Skin of body (tissue), 2 donors: Measurements from ENCODE around the gene SP2. TPM values are rescaled to one million over a fixed set of nuclear protein-coding genes. Genes with fewer than 3 reads are reported as not detected.

Experiments used
- DNase-seq: peaks from one replicate; lab custom pipeline; 2025; lab: John Stamatoyannopoulos, UW
- total RNA-seq: library from RNA; depleted of rRNA; stranded (reverse); fragments of >200 nt; gene quantifications from one replicate; pipeline ENCODE4 v1.2.3, GENCODE V29; 2014

The SP2 gene
- total RNA-seq = 2.1 TPM

GRCh38 chr17:47895856-47896671 is at the start of gene SP2:
Gene SP2 (plus strand): TSS chr17:47896236. CDS start chr17:47896287, 51 bp downstream.
- peak; percentile 100 for DNase-seq

DNA sequence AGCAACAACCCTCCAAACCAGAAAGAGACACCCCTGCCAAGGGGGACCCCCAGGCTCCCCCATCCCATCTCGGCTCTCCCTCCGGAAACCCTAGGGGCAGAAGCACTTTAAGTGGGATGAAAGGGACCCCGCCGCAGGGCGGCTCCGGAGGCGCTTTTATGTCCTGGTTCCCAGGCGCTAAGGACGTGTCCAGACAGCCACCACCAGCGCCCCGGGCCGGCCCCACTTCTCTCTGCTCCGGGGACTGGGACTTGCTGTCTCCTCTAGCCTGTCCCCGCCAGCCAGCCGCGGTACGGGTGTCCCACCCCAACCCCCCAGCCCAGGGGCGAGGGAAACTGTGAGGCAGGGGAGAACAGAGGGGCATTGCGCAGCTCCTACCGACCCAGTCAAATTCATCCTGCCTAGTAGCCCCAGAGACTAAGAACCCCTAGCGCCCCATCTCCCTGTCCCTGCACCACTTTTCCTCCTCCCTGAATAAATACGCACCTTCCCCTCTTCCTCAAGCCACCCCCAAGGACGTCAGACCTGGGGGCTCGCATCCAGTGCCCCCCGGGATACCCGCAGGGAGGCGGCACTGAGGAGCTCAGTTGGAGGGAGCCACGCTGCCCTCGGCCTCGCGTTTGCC is 49.2 kb upstream of the SP2 start:
- DNase-seq = no peak

DNA sequence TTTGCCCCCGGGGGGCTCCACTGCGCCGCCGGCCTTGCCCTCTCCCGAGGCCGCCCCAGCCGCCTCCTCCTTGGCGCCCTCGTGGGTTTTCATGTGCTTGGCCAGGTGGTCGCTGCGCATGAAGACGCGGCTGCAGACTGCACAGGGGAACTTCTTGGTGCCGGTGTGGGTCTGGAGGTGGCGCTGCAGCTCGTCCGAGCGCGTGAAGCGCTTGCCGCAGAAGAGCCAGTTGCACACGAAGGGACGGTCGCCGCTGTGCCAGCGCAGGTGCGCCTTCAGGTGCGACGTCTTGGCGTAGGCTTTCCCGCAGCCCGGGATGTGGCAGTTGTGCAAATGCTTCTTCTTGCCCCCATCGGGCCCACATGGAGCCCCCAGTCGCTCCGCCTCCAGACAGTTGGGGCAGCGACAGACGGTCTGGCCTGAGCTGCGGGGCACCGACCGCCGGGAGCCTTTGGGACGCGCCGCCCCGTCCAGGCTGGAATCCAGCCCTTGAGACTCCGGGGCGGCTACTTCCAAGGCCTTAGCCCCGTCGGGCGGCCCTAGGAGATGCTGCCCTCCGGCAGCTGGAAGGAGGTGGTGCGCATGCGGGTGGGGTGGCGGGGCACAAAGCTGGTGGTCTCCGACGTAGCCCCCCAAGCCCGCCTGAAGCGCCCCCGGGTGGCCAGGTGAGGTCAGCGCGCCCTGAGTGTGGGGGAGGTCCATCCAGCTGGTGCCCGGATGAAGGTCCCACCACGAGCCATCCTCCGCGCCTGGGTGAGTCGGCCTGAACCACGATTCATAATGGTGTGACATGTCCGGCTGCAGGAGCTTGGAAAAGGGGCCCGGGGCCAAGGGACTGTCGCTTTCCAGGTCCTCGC is 48.5 kb upstream of the SP2 start:
- DNase-seq = no peak

DNA sequence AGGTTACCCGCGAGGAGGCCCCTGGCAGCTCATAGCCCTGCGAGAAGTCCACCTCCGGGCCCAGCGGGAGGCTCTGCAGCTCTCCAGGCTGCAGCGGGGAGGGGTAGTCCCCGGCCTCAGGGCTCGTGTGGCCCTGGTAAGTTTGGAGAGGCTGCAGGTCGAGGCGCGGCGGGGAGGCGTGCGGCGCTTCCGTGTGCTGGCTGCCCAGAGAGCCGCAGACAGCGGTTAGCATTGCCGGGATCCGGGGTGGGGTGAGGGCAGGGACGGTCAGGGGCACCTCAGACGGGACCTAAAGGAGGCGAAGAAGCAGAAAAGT is 47.9 kb upstream of the SP2 start:
- no peak for DNase-seq

- DNase-seq = no peak
Observed at GRCh38 chr17:47850373-47850691, 45.7 kb upstream of the SP2 start.

DNA sequence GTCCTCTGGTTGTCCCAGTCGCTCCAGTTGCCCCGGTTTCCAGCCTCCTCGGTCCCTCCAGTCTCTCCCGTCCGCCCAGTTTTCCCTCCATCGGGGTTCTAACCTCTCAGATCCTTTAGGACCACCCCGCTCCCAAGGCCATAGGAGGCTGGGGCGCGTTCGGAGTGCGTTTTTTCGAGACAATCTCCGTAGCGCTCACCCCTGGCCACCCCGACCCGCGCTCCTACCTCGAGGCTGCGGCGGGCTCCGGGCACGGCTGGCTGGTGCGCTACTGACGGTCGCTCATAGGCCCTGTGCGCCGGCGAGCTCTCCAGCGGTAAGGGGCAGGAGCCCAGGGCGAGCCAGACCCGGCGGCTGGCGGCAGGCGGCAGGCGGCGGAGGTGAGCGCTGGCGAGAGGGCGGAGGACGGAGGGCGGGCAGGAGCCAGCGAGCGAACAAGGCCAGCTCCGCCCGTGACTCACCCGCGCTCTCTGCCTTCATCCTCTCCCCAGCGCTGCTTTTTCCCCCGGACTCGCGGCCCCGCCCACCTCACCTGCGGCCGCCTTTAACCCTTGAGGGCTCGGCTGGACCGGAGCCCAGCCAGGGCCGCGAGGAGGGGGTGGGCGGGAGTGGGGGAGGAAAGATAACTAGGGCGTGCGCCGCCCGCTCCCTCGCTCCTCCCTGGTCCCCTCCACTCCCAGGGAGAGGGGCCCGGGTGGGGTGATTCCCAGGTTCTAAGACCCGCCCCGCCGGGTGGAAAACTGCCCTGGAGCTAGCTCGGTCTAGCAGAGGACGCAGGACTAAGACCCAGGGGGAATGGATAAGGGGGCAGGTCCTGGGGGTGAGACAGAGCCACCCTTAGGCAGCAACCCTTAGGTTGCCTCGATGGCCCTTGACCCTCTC is 45.1 kb upstream of the SP2 start, which contains the start of gene SP6:
TSS of gene SP6 (minus strand) at position 472 of the 882 bp plus-strand sequence. CDS start 2,734 bp downstream, outside the sequence.
- DNase-seq = no peak

- no peak for DNase-seq
Observed at GRCh38 chr17:47851764-47852112, 44.3 kb upstream of the SP2 start.

- no peak for DNase-seq
Observed at GRCh38 chr17:47852113-47852949, 43.7 kb upstream of the SP2 start.

DNA sequence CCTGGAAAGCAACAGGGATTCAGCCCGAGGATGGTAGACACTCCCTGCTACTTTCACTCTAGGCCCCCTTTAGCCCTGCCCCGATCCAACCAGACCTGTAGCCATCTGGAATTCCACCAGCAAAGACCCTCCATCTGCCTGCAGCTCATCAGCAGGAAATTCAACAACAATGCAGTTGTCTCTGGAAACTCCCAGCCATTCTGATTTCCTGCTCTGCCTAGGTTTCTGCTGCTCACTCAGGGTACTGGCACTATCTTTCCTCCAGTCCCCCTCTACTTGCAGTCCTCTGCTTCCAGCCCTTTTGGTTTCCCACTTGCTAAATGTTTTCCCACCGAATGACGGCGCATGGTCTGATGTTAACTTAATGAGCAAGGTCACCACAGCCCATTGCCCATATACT is 42.4 kb upstream of the SP2 start:
- DNase-seq = no peak

GRCh38 chr17:47855737-47856136 is 40.3 kb upstream of the SP2 start:
- no peak for DNase-seq

DNA sequence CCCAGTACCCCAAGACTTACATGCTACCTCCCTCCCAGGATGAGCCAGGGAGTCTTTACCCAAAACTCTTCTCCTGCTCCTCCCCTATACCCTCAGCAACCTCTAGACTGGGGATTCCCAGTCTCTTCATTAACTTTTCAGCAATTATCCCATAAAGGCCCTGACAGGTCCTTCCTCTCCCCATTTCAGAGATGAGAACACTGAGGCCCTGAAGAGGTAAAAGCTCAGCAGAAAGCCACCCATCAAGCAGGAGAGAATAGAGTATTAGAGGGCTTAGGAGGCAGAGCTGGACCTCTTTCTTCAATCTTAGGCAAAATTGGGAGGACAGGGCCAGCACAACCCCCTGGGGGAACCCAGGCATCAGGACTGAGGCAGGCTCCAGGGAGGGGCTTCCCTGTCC is 39.2 kb upstream of the SP2 start:
- DNase-seq = no peak

DNA sequence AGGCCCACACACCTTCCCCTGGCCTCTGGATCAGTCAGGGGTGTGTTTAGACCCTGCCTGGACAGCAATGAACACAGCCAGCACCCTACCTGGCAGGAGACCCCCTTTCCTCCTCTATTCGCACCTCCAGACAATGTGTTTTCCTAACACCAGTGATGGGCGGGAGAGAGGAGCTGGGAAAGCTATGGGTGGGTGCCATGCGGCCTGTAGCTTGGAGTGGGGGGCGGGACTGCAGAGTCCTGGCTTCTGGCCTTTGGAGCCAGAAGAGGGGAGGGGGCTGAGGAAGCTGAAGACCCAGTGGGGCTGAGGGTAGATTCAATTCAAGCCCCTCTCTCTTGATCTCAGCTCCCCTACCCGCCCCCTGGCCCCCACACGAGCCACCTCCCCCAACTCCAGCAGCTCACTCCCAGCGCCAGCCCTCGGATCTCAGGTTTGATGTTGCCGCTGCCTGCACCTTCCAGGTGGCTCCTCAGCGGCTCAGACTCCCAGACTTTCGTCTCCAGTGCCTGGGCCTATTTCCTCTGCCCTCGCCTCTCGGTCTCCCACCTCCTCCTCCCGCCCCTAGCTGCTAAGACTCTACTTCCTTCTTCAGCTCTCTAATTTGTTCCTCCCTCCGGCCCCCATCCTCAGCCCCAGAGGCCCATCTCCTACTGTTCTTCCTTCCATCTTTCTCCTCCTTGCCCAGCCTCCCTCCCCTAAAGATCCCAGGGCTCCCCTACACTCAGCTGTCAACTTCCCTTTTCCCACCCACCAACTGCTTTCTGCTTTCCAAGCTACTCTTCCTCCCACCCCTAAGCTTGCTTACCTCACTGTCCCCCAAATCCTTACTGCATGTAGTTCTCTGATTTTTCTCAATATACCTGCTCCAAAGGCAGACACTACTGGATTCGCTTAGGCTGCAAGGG is 38.2 kb upstream of the SP2 start:
- DNase-seq = no peak

- DNase-seq = no peak
Observed at GRCh38 chr17:47860386-47860785, 35.6 kb upstream of the SP2 start.

GRCh38 chr17:47862621-47863440 is 33.2 kb upstream of the SP2 start:
- DNase-seq = no peak

GRCh38 chr17:47864791-47865216 is 31.2 kb upstream of the SP2 start:
- no peak for DNase-seq

DNA sequence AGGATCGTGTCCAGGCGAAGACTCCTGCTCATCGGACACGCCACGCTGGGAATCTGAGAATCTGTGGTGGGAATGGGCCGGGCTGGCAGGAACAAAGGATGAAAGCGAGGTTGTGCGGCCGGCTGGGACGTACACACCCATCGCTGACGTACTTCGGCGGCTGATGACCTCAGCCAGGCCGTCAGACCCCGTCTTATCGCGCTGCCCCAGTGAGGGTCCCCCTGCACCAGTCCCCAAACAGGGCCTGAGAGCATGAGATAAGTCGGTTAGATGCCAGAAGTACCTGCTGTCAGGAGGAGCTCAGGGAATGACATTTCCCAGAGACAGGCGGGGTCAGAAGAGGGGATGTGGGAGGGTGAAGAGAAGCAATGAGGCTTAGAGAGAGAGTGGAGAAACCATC is 29.1 kb upstream of the SP2 start:
- DNase-seq = no peak

DNA sequence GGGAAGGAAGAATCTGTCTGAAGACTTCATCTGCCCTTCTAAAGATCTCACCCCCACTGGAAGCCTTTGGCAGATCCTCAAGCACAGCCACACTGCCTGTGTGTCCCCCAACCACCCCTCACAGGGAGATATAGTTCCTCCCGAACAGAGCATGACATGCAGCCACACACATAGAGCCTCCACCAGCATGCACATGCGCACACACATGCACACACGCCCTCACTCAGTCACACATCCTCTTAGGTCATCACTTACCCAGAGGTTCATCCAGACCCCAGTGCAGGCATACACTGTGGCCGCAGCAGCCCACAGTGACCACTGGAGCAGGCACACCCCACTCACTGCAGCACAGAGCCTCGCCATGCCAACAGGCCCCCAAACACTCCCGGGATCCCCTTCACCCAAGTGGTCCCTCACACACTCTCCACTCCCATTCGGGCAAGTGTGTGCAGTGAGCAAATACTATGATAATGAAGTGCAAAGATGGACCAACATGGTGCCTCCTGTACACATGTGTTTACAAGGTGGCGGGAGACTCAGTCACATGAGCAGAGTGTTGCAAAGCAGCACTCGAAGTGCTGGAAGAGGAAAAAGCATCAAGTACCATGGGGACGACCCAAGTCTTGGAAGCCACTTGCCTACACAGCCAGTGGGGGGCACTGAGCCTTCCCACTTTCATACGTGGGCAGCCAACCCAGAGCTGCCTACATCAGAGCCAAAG is 28.1 kb upstream of the SP2 start:
- no peak for DNase-seq

DNA sequence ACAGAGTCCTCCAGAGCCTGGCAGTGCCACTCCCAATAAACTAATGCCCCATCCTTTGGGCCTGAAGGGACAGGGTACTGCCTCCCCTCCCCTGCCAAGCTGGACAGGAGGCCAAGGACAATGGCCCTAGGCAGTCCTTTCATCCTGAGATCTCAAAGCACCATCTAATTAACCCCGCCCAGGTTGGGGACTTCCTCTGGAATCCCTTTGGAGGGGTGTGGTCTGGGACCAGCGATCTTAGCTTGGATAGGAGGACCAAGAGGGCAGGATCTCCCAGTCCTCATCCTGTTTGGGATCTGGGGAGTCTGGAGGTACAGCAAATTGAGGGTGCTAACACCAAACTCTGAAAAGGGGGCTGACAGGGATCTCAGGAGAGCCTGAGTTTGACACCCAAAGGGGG is 26.9 kb upstream of the SP2 start:
- DNase-seq = no peak
